ENCODE data around the gene YTHDF1.
A peak's percentile ranks its signal among the peaks of the same experiment; 100 is the strongest.

YTHDF1 gene

GRCh38 chr20:63188641-63189321 is 27.1 kb downstream of the YTHDF1 start:
- Mint-ChIP-seq H3K4me3 (no peak overlapping the region), H3K27me3 (peaks cover under 1% of the 10 kb centered on the region), H3K4me1 (peaks cover under 1% of the 10 kb centered on the region), H3K27ac (no peak overlapping the region), H3K9me3 (no peaks in the 10 kb centered on the region)
- DNase-seq: no peak
- no peak for ATAC-seq

- Mint-ChIP-seq H3K27me3 (peaks cover 7% of the 10 kb centered on the region), H3K27ac (no peak overlapping the region), H3K4me3 (no peak overlapping the region), H3K4me1 (no peaks in the 10 kb centered on the region), H3K9me3 (no peaks in the 10 kb centered on the region)
- DNase-seq: no peak
- no peak for ATAC-seq
These were observed 27.8 kb downstream of the YTHDF1 start for GRCh38 chr20:63188159-63188442.

- DNase-seq (no peak), ATAC-seq (no peak)
- H3K4me1 Mint-ChIP-seq: no peaks in the 10 kb centered on the region
- no peaks in the 10 kb centered on the region for H3K9me3 Mint-ChIP-seq
- H3K4me3 Mint-ChIP-seq: no peak overlapping the region
- H3K27me3 Mint-ChIP-seq: peaks cover 13% of the 10 kb centered on the region
- no peak overlapping the region for H3K27ac Mint-ChIP-seq
These were observed 28.4 kb downstream of the YTHDF1 start for GRCh38 chr20:63187338-63188158.

- Mint-ChIP-seq H3K4me1 (no peaks in the 10 kb centered on the region), H3K9me3 (no peaks in the 10 kb centered on the region), H3K4me3 (no peak overlapping the region), H3K27me3 (peaks cover 21% of the 10 kb centered on the region), H3K27ac (peak overlapping the region in 1 of 2 donors; percentile 59)
- DNase-seq (no peak), ATAC-seq (no peak)
These were observed 29.2 kb downstream of the YTHDF1 start for GRCh38 chr20:63186528-63187316.

- ATAC-seq: no peak
- H3K27me3 Mint-ChIP-seq: peaks cover 27% of the 10 kb centered on the region
These were observed 29.8 kb downstream of the YTHDF1 start for GRCh38 chr20:63186084-63186483.

GRCh38 chr20:63185215-63185796 is 30.6 kb downstream of the YTHDF1 start:
- ATAC-seq (no peak), DNase-seq (no peak)
- Mint-ChIP-seq H3K27ac (no peak overlapping the region), H3K4me1 (no peaks in the 10 kb centered on the region), H3K9me3 (no peaks in the 10 kb centered on the region), H3K27me3 (peaks cover 35% of the 10 kb centered on the region), H3K4me3 (no peak overlapping the region)

More at GRCh38 chr20:63186084-63186483, 29.8 kb downstream of the YTHDF1 start:
- DNase-seq: no peak
- no peaks in the 10 kb centered on the region for H3K4me1 Mint-ChIP-seq
- no peaks in the 10 kb centered on the region for H3K9me3 Mint-ChIP-seq
- no peak overlapping the region for H3K4me3 Mint-ChIP-seq
- H3K27ac Mint-ChIP-seq: no peak overlapping the region

GRCh38 chr20:63183422-63184146 is 32.3 kb downstream of the YTHDF1 start:
- ATAC-seq (peak; percentile 68), DNase-seq (peak; percentile 59 to 64)

GRCh38 chr20:63182946-63183415 is 33.0 kb downstream of the YTHDF1 start:
- peak; percentile 9 for ATAC-seq
- Mint-ChIP-seq H3K9me3 (no peaks in the 10 kb centered on the region), H3K4me3 (no peak overlapping the region), H3K27me3 (peaks cover 51% of the 10 kb centered on the region), H3K27ac (no peak overlapping the region), H3K4me1 (peaks cover 12% of the 10 kb centered on the region)
- DNase-seq: no peak

More at GRCh38 chr20:63183422-63184146, 32.3 kb downstream of the YTHDF1 start:
- peaks cover 48% of the 10 kb centered on the region for H3K27me3 Mint-ChIP-seq
- no peak overlapping the region for H3K27ac Mint-ChIP-seq
- H3K9me3 Mint-ChIP-seq: no peaks in the 10 kb centered on the region
- H3K4me1 Mint-ChIP-seq: peaks cover 11% of the 10 kb centered on the region
- no peak overlapping the region for H3K4me3 Mint-ChIP-seq

- Mint-ChIP-seq H3K4me3 (no peak overlapping the region), H3K4me1 (peaks cover 17% of the 10 kb centered on the region), H3K27me3 (peaks cover 56% of the 10 kb centered on the region), H3K27ac (no peak overlapping the region), H3K9me3 (no peaks in the 10 kb centered on the region)
- no peak for DNase-seq
- ATAC-seq: no peak
These were observed 33.5 kb downstream of the YTHDF1 start for GRCh38 chr20:63182425-63182824.

- no peak overlapping the region for H3K27ac Mint-ChIP-seq
- DNase-seq (no peak), ATAC-seq (no peak)
- peaks cover 68% of the 10 kb centered on the region for H3K27me3 Mint-ChIP-seq
- H3K9me3 Mint-ChIP-seq: no peaks in the 10 kb centered on the region
- peaks cover 28% of the 10 kb centered on the region for H3K4me1 Mint-ChIP-seq
- peak overlapping the region in 1 of 2 donors; percentile 33 for H3K4me3 Mint-ChIP-seq
These were observed 34.7 kb downstream of the YTHDF1 start for GRCh38 chr20:63181226-63181625.

GRCh38 chr20:63180569-63181185 is 35.3 kb downstream of the YTHDF1 start:
- Mint-ChIP-seq H3K4me3 (no peak overlapping the region), H3K27ac (no peak overlapping the region), H3K27me3 (peaks cover 74% of the 10 kb centered on the region), H3K9me3 (no peaks in the 10 kb centered on the region), H3K4me1 (peaks cover 32% of the 10 kb centered on the region)
- no peak for ATAC-seq
- DNase-seq: no peak

GRCh38 chr20:63179687-63180568 is 36.0 kb downstream of the YTHDF1 start:
- peaks cover 81% of the 10 kb centered on the region for H3K27me3 Mint-ChIP-seq
- peak overlapping the region; percentile 40 to 71 for H3K4me3 Mint-ChIP-seq
- H3K4me1 Mint-ChIP-seq: peaks cover 37% of the 10 kb centered on the region
- ATAC-seq (no peak), DNase-seq (no peak)
- no peaks in the 10 kb centered on the region for H3K9me3 Mint-ChIP-seq
- H3K27ac Mint-ChIP-seq: no peak overlapping the region

- ATAC-seq: peak; percentile 69
- H3K9me3 Mint-ChIP-seq: no peaks in the 10 kb centered on the region
- peaks cover 89% of the 10 kb centered on the region for H3K27me3 Mint-ChIP-seq
- peak; percentile 61 to 75 for DNase-seq
- H3K4me1 Mint-ChIP-seq: peaks cover 42% of the 10 kb centered on the region
- H3K4me3 Mint-ChIP-seq: peak overlapping the region; percentile 40 to 71
- no peak overlapping the region for H3K27ac Mint-ChIP-seq
These were observed 36.8 kb downstream of the YTHDF1 start for GRCh38 chr20:63178889-63179686.

All from stimulated activated naive CD8-positive, alpha-beta T cell treated with anti-CD3 and anti-CD28 coated beads, Interleukin-15, amount 100 ng/mL, for 72 hours (primary cell).